HepG2 (cell line): ENCODE measurements around the gene PLCXD1. TPM values are rescaled to one million over a fixed set of nuclear protein-coding genes. Genes with fewer than 3 reads are reported as not detected.

ENCODE experiments used
- IKZF1 ChIP-seq: fragments of 450-650 bp; IDR thresholded peaks from 2 replicates; pipeline ENCODE4 v1.7.1; 2016
- KDM5A ChIP-seq: fragments of 200-600 bp; sonication (generic); IDR thresholded peaks from 2 replicates; pipeline ENCODE4 v1.7.0; 2018; ENCODE audit warnings: antibody characterized with exemption, mild to moderate bottlenecking, low read length, borderline replicate concordance
- MED13 ChIP-seq: sonication (generic); formaldehyde crosslinking; IDR thresholded peaks from 2 replicates; pipeline ENCODE4 v1.5.0; 2020; ENCODE audit warnings: missing genetic modification reagents
- NFYC ChIP-seq: IDR thresholded peaks from 2 replicates; pipeline ENCODE4 v1.6.1; 2016; ENCODE audit warnings: missing genetic modification reagents, missing compliant biosample characterization
- SALL2 ChIP-seq: sonication (generic); formaldehyde crosslinking; IDR thresholded peaks from 2 replicates; pipeline ENCODE4 v1.8.1; 2023; ENCODE audit warnings: mild to moderate bottlenecking, missing genetic modification reagents, inconsistent platforms
- SNAI1 ChIP-seq: sonication (generic); formaldehyde crosslinking; IDR thresholded peaks from 2 replicates; pipeline ENCODE4 v1.5.0; 2020; ENCODE audit warnings: mild to moderate bottlenecking, missing genetic modification reagents, borderline replicate concordance
- ZMYM3 ChIP-seq: sonication (generic); formaldehyde crosslinking; IDR thresholded peaks from 2 replicates; pipeline ENCODE4 v1.5.1; 2020; ENCODE audit warnings: mild to moderate bottlenecking, missing genetic modification reagents
- ZNF12 ChIP-seq: sonication (generic); formaldehyde crosslinking; IDR thresholded peaks from 2 replicates; pipeline ENCODE4 v1.5.0; 2020; ENCODE audit warnings: missing genetic modification reagents
- ZNF562 ChIP-seq: sonication (generic); formaldehyde crosslinking; IDR thresholded peaks from 2 replicates; pipeline ENCODE4 v1.8.0; 2022; ENCODE audit warnings: missing genetic modification reagents, borderline replicate concordance
- polyA plus RNA-seq, 8 experiments: library from polyadenylated mRNA; depleted of rRNA in 3 of 8; stranded (reverse) in 7 of 8; unstranded in 1 of 8; fragments of >200 nt; fragmentation: Illumina TruSeq in 4 of 8; extraction: Trizol in 4 of 8; gene quantifications; 2 replicates each; pipeline versions ENCODE4 v1.2.1 to v1.2.3, GENCODE V29; 2011 to 2016; ENCODE audit warnings: low read depth in 4 of 8, missing spikeins in 1 of 8, mixed read lengths in 1 of 8; ENCODE audit not compliant: insufficient read depth in 1 of 8
- total RNA-seq, 5 experiments: library from RNA; depleted of rRNA; stranded (reverse); fragments of >200 nt; fragmentation: Illumina TruSeq; extraction: Trizol; gene quantifications; 2 replicates each; pipeline ENCODE4 v1.2.3, GENCODE V29; 2016; ENCODE audit warnings: low read depth in 1 of 5
- TF ChIP-seq, protein P1 (sequence below): sonication (generic); formaldehyde crosslinking; IDR thresholded peaks from 2 replicates; pipeline ENCODE4 v1.8.1; 2023; ENCODE audit warnings: mild to moderate bottlenecking, moderate library complexity, missing genetic modification reagents
- TF ChIP-seq, protein P2 (sequence below): sonication (generic); formaldehyde crosslinking; IDR thresholded peaks from 2 replicates; pipeline ENCODE4 v1.5.1; 2020; ENCODE audit warnings: mild to moderate bottlenecking, missing genetic modification reagents, borderline replicate concordance
- TF ChIP-seq, protein P3 (sequence below): sonication (generic); formaldehyde crosslinking; IDR thresholded peaks from 2 replicates; pipeline ENCODE4 v1.4.0; 2020; ENCODE audit warnings: missing genetic modification reagents
- TF ChIP-seq, protein P4 (sequence below): IDR thresholded peaks from 2 replicates; pipeline ENCODE4 v1.6.1; 2012; ENCODE audit warnings: low read length, improper control_type of control experiment
- TF ChIP-seq, protein P5 (sequence below): sonication (generic); formaldehyde crosslinking; IDR thresholded peaks from 2 replicates; pipeline ENCODE4; 2020; ENCODE audit warnings: missing genetic modification reagents, mild to moderate bottlenecking, borderline replicate concordance

Gene PLCXD1
- total and polyA plus RNA-seq, 2 of the 13 experiments (the other 11 are each of a cell fraction or from before 2014, with no cell fraction given) = 87.7 to 153 TPM

DNA sequence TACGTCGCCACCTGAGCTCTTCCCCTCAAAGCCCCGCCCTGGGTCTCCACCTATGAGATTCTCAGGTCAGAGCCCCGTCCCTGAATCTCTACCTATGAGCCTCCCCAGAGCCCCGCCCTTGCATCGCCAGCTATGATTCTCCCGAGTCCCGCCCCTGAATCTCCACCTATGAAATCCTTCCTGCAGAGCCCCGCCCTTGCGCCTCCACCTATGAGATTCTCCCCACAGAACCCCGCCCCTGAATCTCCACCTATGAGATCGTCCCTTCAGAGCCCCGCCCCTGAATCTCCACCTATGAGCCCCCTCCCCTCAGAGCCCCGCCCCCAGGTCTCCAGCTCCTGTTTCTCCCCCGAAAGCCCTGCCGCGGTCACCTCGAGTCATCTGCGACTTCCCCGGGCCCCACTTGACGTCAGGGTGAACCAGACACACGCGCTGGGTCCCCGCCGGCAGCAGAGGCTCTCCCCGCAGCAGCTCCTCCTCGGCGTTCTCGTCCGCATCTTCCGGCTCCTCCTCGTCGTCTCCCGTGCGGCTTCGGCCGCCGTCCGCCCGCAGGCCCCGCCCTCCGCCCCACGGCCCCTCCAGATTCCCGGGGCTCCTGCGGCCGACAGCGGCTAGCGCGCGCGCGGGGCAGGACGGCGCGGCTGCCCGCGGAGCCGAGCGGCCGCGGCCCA is 37.0 kb downstream of the PLCXD1 start (continued):
- TF ChIP-seq, protein P1, sequence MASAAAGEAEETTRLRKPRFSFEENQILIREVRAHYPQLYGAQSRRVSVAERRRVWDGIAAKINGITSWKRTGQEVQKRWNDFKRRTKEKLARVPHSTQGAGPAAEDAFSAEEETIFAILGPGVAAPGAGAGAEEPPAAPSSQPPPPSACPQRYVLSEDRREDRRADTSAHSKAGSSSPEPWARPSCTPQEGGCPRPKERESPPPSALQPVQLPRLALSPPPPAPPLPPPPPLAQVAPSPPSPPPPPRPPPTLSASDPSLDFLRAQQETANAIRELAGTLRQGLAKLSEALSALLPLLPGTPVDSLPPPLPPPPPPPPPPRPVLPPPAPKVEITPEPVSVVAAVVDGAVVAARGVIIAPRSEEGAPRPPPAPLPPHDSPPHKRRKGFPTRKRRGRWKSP (CRISPR knock-in tag) = no peak
- TF ChIP-seq IKZF1 (no peak), ZNF12 (CRISPR knock-in tag) (no peak), ZNF562 (CRISPR knock-in tag) (no peak), ZMYM3 (CRISPR knock-in tag) (no peak), MED13 (no peak), KDM5A (0 out of 2 replicates have a peak, but pooled peaks have one; percentile 4), SALL2 (no peak), SNAI1 (CRISPR knock-in tag) (no peak), NFYC (CRISPR knock-in tag) (peak; percentile 84)
- TF ChIP-seq, protein P2, sequence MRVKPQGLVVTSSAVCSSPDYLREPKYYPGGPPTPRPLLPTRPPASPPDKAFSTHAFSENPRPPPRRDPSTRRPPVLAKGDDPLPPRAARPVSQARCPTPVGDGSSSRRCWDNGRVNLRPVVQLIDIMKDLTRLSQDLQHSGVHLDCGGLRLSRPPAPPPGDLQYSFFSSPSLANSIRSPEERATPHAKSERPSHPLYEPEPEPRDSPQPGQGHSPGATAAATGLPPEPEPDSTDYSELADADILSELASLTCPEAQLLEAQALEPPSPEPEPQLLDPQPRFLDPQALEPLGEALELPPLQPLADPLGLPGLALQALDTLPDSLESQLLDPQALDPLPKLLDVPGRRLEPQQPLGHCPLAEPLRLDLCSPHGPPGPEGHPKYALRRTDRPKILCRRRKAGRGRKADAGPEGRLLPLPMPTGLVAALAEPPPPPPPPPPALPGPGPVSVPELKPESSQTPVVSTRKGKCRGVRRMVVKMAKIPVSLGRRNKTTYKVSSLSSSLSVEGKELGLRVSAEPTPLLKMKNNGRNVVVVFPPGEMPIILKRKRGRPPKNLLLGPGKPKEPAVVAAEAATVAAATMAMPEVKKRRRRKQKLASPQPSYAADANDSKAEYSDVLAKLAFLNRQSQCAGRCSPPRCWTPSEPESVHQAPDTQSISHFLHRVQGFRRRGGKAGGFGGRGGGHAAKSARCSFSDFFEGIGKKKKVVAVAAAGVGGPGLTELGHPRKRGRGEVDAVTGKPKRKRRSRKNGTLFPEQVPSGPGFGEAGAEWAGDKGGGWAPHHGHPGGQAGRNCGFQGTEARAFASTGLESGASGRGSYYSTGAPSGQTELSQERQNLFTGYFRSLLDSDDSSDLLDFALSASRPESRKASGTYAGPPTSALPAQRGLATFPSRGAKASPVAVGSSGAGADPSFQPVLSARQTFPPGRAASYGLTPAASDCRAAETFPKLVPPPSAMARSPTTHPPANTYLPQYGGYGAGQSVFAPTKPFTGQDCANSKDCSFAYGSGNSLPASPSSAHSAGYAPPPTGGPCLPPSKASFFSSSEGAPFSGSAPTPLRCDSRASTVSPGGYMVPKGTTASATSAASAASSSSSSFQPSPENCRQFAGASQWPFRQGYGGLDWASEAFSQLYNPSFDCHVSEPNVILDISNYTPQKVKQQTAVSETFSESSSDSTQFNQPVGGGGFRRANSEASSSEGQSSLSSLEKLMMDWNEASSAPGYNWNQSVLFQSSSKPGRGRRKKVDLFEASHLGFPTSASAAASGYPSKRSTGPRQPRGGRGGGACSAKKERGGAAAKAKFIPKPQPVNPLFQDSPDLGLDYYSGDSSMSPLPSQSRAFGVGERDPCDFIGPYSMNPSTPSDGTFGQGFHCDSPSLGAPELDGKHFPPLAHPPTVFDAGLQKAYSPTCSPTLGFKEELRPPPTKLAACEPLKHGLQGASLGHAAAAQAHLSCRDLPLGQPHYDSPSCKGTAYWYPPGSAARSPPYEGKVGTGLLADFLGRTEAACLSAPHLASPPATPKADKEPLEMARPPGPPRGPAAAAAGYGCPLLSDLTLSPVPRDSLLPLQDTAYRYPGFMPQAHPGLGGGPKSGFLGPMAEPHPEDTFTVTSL (CRISPR knock-in tag) = no peak
- TF ChIP-seq, protein P3, sequence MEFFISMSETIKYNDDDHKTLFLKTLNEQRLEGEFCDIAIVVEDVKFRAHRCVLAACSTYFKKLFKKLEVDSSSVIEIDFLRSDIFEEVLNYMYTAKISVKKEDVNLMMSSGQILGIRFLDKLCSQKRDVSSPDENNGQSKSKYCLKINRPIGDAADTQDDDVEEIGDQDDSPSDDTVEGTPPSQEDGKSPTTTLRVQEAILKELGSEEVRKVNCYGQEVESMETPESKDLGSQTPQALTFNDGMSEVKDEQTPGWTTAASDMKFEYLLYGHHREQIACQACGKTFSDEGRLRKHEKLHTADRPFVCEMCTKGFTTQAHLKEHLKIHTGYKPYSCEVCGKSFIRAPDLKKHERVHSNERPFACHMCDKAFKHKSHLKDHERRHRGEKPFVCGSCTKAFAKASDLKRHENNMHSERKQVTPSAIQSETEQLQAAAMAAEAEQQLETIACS (CRISPR knock-in tag) = no peak
- TF ChIP-seq, protein P4, sequence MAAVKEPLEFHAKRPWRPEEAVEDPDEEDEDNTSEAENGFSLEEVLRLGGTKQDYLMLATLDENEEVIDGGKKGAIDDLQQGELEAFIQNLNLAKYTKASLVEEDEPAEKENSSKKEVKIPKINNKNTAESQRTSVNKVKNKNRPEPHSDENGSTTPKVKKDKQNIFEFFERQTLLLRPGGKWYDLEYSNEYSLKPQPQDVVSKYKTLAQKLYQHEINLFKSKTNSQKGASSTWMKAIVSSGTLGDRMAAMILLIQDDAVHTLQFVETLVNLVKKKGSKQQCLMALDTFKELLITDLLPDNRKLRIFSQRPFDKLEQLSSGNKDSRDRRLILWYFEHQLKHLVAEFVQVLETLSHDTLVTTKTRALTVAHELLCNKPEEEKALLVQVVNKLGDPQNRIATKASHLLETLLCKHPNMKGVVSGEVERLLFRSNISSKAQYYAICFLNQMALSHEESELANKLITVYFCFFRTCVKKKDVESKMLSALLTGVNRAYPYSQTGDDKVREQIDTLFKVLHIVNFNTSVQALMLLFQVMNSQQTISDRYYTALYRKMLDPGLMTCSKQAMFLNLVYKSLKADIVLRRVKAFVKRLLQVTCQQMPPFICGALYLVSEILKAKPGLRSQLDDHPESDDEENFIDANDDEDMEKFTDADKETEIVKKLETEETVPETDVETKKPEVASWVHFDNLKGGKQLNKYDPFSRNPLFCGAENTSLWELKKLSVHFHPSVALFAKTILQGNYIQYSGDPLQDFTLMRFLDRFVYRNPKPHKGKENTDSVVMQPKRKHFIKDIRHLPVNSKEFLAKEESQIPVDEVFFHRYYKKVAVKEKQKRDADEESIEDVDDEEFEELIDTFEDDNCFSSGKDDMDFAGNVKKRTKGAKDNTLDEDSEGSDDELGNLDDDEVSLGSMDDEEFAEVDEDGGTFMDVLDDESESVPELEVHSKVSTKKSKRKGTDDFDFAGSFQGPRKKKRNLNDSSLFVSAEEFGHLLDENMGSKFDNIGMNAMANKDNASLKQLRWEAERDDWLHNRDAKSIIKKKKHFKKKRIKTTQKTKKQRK = 0 out of 2 replicates have a peak, but pooled peaks have one; percentile 45
- TF ChIP-seq, protein P5, sequence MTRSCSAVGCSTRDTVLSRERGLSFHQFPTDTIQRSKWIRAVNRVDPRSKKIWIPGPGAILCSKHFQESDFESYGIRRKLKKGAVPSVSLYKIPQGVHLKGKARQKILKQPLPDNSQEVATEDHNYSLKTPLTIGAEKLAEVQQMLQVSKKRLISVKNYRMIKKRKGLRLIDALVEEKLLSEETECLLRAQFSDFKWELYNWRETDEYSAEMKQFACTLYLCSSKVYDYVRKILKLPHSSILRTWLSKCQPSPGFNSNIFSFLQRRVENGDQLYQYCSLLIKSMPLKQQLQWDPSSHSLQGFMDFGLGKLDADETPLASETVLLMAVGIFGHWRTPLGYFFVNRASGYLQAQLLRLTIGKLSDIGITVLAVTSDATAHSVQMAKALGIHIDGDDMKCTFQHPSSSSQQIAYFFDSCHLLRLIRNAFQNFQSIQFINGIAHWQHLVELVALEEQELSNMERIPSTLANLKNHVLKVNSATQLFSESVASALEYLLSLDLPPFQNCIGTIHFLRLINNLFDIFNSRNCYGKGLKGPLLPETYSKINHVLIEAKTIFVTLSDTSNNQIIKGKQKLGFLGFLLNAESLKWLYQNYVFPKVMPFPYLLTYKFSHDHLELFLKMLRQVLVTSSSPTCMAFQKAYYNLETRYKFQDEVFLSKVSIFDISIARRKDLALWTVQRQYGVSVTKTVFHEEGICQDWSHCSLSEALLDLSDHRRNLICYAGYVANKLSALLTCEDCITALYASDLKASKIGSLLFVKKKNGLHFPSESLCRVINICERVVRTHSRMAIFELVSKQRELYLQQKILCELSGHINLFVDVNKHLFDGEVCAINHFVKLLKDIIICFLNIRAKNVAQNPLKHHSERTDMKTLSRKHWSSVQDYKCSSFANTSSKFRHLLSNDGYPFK (CRISPR knock-in tag) = no peak
